Measurements from ENCODE around the gene NSMCE4A. TPM values are rescaled to one million over a fixed set of nuclear protein-coding genes. Genes with fewer than 3 reads are reported as not detected.
A peak's percentile ranks its signal among the peaks of the same experiment; 100 is the strongest.
"Not testable (repeated sequence)": the region's sequence is repeated elsewhere in the genome, so short reads cannot be mapped to it uniquely, and the experiment has no call there.

Gene NSMCE4A
- total RNA-seq, 4 donors from 2014 or later: 63.9 to 96.8 (median 82.0) TPM

GRCh38 chr10:122007415-122007814 is 32.4 kb upstream of the NSMCE4A start:
- H3K9me3 ChIP-seq: peaks cover 0 to 4% (median 2%) of the 10 kb centered on the region in 4 donors
- no peaks in the 10 kb centered on the region for H3K27me3 ChIP-seq
- intact Hi-C loops (cut with DNase I): no loop called here
- TF ChIP-seq POLR2A (IDR thresholded peaks at IDR 0.05; ENCODE audit: low read depth) (no peak), POLR2AphosphoS5 (IDR thresholded peaks at IDR 0.05) (no peak), EP300 (IDR thresholded peaks at IDR 0.05) (no peak)
- TF ChIP-seq, protein P1, sequence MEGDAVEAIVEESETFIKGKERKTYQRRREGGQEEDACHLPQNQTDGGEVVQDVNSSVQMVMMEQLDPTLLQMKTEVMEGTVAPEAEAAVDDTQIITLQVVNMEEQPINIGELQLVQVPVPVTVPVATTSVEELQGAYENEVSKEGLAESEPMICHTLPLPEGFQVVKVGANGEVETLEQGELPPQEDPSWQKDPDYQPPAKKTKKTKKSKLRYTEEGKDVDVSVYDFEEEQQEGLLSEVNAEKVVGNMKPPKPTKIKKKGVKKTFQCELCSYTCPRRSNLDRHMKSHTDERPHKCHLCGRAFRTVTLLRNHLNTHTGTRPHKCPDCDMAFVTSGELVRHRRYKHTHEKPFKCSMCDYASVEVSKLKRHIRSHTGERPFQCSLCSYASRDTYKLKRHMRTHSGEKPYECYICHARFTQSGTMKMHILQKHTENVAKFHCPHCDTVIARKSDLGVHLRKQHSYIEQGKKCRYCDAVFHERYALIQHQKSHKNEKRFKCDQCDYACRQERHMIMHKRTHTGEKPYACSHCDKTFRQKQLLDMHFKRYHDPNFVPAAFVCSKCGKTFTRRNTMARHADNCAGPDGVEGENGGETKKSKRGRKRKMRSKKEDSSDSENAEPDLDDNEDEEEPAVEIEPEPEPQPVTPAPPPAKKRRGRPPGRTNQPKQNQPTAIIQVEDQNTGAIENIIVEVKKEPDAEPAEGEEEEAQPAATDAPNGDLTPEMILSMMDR (IDR thresholded peaks at IDR 0.05): no peak
- H3K4me3 ChIP-seq: no peak overlapping the region
- no peak for DNase-seq (ENCODE audit: extremely low spot score)
- WGBS: 77% methylated on average over 3 of the region's 3 CpGs
- H3K4me1 ChIP-seq: peaks cover 0 to 7% (median 3%) of the 10 kb centered on the region in 4 donors
- H3K27ac ChIP-seq (replicated peaks in 1 of 4): no peak overlapping the region
- no peaks in the 10 kb centered on the region for H3K36me3 ChIP-seq

GRCh38 chr10:122001698-122002097 is 26.7 kb upstream of the NSMCE4A start:
- DNase-seq (ENCODE audit: extremely low spot score): no peak
- no peaks in the 10 kb centered on the region for H3K27me3 ChIP-seq
- intact Hi-C loops (cut with DNase I): loop anchor here (2.0 kb wide), 1 partner anchor 13 kb away; no protein-coding TSS in a partner anchor
- H3K4me1 ChIP-seq: peaks cover 0 to 30% (median 6%) of the 10 kb centered on the region in 4 donors
- H3K27ac ChIP-seq (replicated peaks in 1 of 4): no peak overlapping the region
- 83% methylated on average over 1 of the region's 1 CpG for WGBS
- H3K9me3 ChIP-seq: peaks cover 0 to 20% (median 13%) of the 10 kb centered on the region in 4 donors
- TF ChIP-seq POLR2AphosphoS5 (IDR thresholded peaks at IDR 0.05) (no peak), POLR2A (IDR thresholded peaks at IDR 0.05; ENCODE audit: low read depth) (no peak), EP300 (IDR thresholded peaks at IDR 0.05) (no peak)
- TF ChIP-seq, protein P1 (IDR thresholded peaks at IDR 0.05): no peak
- peaks cover 0 to 6% (median 3%) of the 10 kb centered on the region in 4 donors for H3K36me3 ChIP-seq
- no peak overlapping the region for H3K4me3 ChIP-seq

DNA sequence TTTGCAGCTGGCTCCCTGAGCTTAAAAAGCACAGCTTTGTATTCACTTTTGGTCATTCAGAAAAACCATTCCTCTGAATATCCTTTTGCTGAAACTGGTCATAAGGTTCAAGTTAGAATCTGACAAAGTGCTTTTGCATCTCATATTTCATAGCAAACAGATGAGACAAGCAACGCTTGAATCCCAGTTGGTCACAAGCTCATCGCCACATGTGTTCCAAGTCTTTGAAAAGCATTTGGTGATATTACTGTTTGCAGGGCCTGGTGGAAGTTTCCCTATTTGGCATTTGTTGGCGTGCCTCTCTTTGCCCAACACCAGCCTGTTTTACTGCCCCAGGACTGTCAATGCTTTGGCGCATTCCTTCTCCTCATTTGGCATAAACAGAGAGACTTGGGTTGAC is 24.3 kb upstream of the NSMCE4A start:
- peaks cover 0 to 52% (median 29%) of the 10 kb centered on the region in 4 donors for H3K4me1 ChIP-seq
- H3K4me3 ChIP-seq: no peak overlapping the region
- intact Hi-C loops (cut with DNase I): no loop called here
- H3K27me3 ChIP-seq: no peaks in the 10 kb centered on the region
- TF ChIP-seq EP300 (IDR thresholded peaks at IDR 0.05): no peak
- TF ChIP-seq POLR2AphosphoS5 (IDR thresholded peaks at IDR 0.05): no peak
- no peak for TF ChIP-seq POLR2A (IDR thresholded peaks at IDR 0.05; ENCODE audit: low read depth)
- TF ChIP-seq, protein P1 (IDR thresholded peaks at IDR 0.05): no peak
- WGBS: 95% methylated on average over 4 of the region's 4 CpGs
- DNase-seq (ENCODE audit: extremely low spot score): no peak
- H3K36me3 ChIP-seq: peaks cover 0 to 6% (median 3%) of the 10 kb centered on the region in 4 donors
- peaks cover 0 to 20% (median 13%) of the 10 kb centered on the region in 4 donors for H3K9me3 ChIP-seq
- peak overlapping the region in 2 of 4 donors; percentile 82 to 89 for H3K27ac ChIP-seq (replicated peaks in 1 of 4)

DNA sequence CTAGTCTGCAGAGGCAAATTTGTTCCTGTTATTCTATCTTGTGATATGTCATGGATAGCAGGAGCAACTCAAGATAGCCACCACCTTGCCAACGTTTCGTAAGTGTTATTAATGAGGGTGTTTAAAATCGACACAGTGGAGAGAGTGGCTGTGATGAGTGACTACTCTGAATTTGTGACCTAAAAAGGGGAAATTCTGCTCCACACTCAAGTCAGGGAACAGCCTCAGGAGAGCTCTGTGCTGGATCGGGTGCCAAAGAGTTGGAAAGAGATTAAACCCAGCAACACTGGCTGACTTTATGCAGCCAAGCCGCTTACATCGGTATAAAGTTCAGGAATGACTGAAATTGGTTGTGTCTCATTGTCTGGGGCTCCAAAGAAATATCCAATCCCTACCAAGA is 23.4 kb upstream of the NSMCE4A start:
- Histone ChIP-seq H3K4me3 (no peak overlapping the region), H3K36me3 (peaks cover 0 to 6% (median 3%) of the 10 kb centered on the region in 4 donors), H3K4me1 (peaks cover 0 to 60% (median 37%) of the 10 kb centered on the region in 4 donors), H3K9me3 (peaks cover 0 to 20% (median 13%) of the 10 kb centered on the region in 4 donors), H3K27ac (replicated peaks in 1 of 4) (peak overlapping the region; percentile 28 to 89 (median 67)), H3K27me3 (no peaks in the 10 kb centered on the region)
- WGBS: 77% methylated on average over 6 of the region's 6 CpGs
- no peak for DNase-seq (ENCODE audit: extremely low spot score)
- intact Hi-C loops (cut with DNase I): no loop called here
- TF ChIP-seq EP300 (IDR thresholded peaks at IDR 0.05): no peak

- TF ChIP-seq POLR2AphosphoS5 (IDR thresholded peaks at IDR 0.05) (peak; percentile 64 to 89), POLR2A (IDR thresholded peaks at IDR 0.05; ENCODE audit: low read depth) (peak; percentile 47), EP300 (IDR thresholded peaks at IDR 0.05) (no peak)
- TF ChIP-seq, protein P1 (IDR thresholded peaks at IDR 0.05): peak in 1 of 3 experiments; percentile 15
- no peaks in the 10 kb centered on the region for H3K9me3 ChIP-seq
- intact Hi-C loops (cut with DNase I): no loop called here
- WGBS: 37% methylated on average over 10 of the region's 10 CpGs
- peak overlapping the region; percentile 28 to 39 (median 34) for H3K4me3 ChIP-seq
- H3K36me3 ChIP-seq: no peaks in the 10 kb centered on the region
- H3K27ac ChIP-seq (replicated peaks in 1 of 4): peak overlapping the region; percentile 82 to 89 (median 84)
- no peak for DNase-seq (ENCODE audit: extremely low spot score)
- peaks cover 3 to 69% (median 49%) of the 10 kb centered on the region in 4 donors for H3K4me1 ChIP-seq
- H3K27me3 ChIP-seq: no peaks in the 10 kb centered on the region
Observed at GRCh38 chr10:121994429-121994941, 19.5 kb upstream of the NSMCE4A start.

GRCh38 chr10:121991727-121992126 is 16.7 kb upstream of the NSMCE4A start:
- H3K4me3 ChIP-seq; H3K9me3 ChIP-seq; DNase-seq (ENCODE audit: extremely low spot score); H3K36me3 ChIP-seq; H3K27me3 ChIP-seq: not testable (repeated sequence)
- peaks cover 3 to 45% (median 42%) of the 10 kb centered on the region in 4 donors for H3K4me1 ChIP-seq
- H3K27ac ChIP-seq (replicated peaks in 1 of 4): peak overlapping the region in 2 of 4 donors; percentile 82 to 89
- intact Hi-C loops (cut with DNase I): loop anchor here (2.0 kb wide), 1 partner anchor 55 kb away; no protein-coding TSS in a partner anchor
- 93% methylated on average over 4 of the region's 4 CpGs for WGBS

Data from esophagus muscularis mucosa (tissue), 4 donors.